H1 (cell line): ENCODE results near the gene COL26A1. TPM values are rescaled to one million over a fixed set of nuclear protein-coding genes. Genes with fewer than 3 reads are reported as not detected.
"Not testable (repeated sequence)": the region's sequence is repeated elsewhere in the genome, so short reads cannot be mapped to it uniquely, and the experiment has no call there.

Experiments
- CTCF ChIA-PET: fragments of 300-600 bp; sonication (Branson Sonifier 250); formaldehyde crosslinking; loops from one replicate; lab custom pipeline; 2021; ENCODE audit not compliant: partially characterized antibody; lab: Charles Lee
- POLR2A ChIA-PET: fragments of 300-600 bp; sonication (Branson Sonifier 250); formaldehyde crosslinking; loops from one replicate; lab custom pipeline; 2021; ENCODE audit warnings: inconsistent platforms; ENCODE audit not compliant: partially characterized antibody; lab: Charles Lee
- DNase-seq, 2 experiments: peaks; one replicate each; pipeline versions ENCODE4 v3.0.0 to v3.0.0-alpha.2; 2010 to 2022; ENCODE audit warnings: low spot score in 2 of 2, low read depth in 1 of 2, mixed read lengths in 1 of 2
- FAIRE-seq: peaks from 2 replicates; lab custom pipeline; 2011; peaks lifted over from hg19 to GRCh38; lab: Jason Lieb, UNC
- H2AFZ ChIP-seq: 2 replicates; pipeline ENCODE4 v1.8.1; 2012; ENCODE audit warnings: low read length, inconsistent platforms
- H2AK5ac ChIP-seq: 2 replicates; pipeline ENCODE4 v1.6.1; 2013; ENCODE audit warnings: low read depth, low read length
- H2BK120ac ChIP-seq: replicated peaks from 2 replicates; pipeline ENCODE3; 2013; ENCODE audit warnings: low read depth, low read length, inconsistent platforms
- H2BK12ac ChIP-seq: 2 replicates; pipeline ENCODE4 v1.6.1; 2013; ENCODE audit warnings: low read depth, low read length
- H2BK15ac ChIP-seq: 2 replicates; pipeline ENCODE4 v1.6.1; 2013; ENCODE audit warnings: low read length
- H2BK20ac ChIP-seq: 2 replicates; pipeline ENCODE4 v1.6.1; 2013; ENCODE audit warnings: low read length
- H2BK5ac ChIP-seq: 2 replicates; pipeline ENCODE4 v1.6.1; 2013; ENCODE audit warnings: low read depth, low read length
- H3K14ac ChIP-seq: 2 replicates; pipeline ENCODE4 v1.6.1; 2013; ENCODE audit warnings: inconsistent platforms; ENCODE audit not compliant: insufficient read length
- H3K18ac ChIP-seq: 2 replicates; pipeline ENCODE4 v1.6.1; 2013; ENCODE audit warnings: low read length; ENCODE audit errors: extremely low read depth
- H3K23ac ChIP-seq: 2 replicates; pipeline ENCODE4 v1.6.1; 2013; ENCODE audit warnings: inconsistent platforms; ENCODE audit not compliant: insufficient read length
- H3K23me2 ChIP-seq: 2 replicates; pipeline ENCODE4 v1.6.1; 2013; ENCODE audit warnings: low read depth, low read length
- H3K27ac ChIP-seq: 2 replicates; pipeline ENCODE4 v1.6.1; 2011; ENCODE audit warnings: low read depth, low read length, inconsistent platforms
- H3K27me3 ChIP-seq, 4 experiments: replicated peaks in 1 of 4; 1 replicate in 1 of 4; 2 replicates in 3 of 4; pipeline versions ENCODE4 v1.6.1 to v1.8.1; 2011 to 2013; ENCODE audit warnings: low read length in 3 of 4, mild to moderate bottlenecking in 3 of 4, inconsistent platforms in 2 of 4, mixed read lengths in 2 of 4, moderate library complexity in 1 of 4; ENCODE audit not compliant: control insufficient read depth in 3 of 4, insufficient read depth in 3 of 4; ENCODE audit errors: extremely low read depth in 1 of 4
- H3K36me3 ChIP-seq, 4 experiments: 2 replicates each; pipeline versions ENCODE4 v1.6.1 to v1.8.1; 2011 to 2013; ENCODE audit warnings: mild to moderate bottlenecking in 4 of 4, low read length in 3 of 4, moderate library complexity in 2 of 4, control low read depth in 1 of 4, inconsistent platforms in 1 of 4; ENCODE audit not compliant: insufficient read depth in 4 of 4, control insufficient read depth in 2 of 4
- H3K4ac ChIP-seq: replicated peaks from 2 replicates; pipeline ENCODE3; 2013; ENCODE audit warnings: low read length, low read depth, mixed read lengths, inconsistent platforms; ENCODE audit not compliant: insufficient read length
- H3K4me1 ChIP-seq, 4 experiments: replicated peaks in 1 of 4; 1 replicate in 1 of 4; 2 replicates in 3 of 4; pipeline versions ENCODE4 v1.6.1 to v1.8.1; 2011 to 2013; ENCODE audit warnings: low read length in 3 of 4, inconsistent platforms in 2 of 4, mixed read lengths in 1 of 4; ENCODE audit not compliant: insufficient read depth in 4 of 4, control insufficient read depth in 3 of 4
- H3K4me2 ChIP-seq, 2 experiments: 2 replicates each; pipeline versions ENCODE4 v1.6.1 to v1.8.1; 2011 to 2013; ENCODE audit warnings: low read depth in 2 of 2, low read length in 2 of 2, control low read depth in 1 of 2, inconsistent platforms in 1 of 2, mild to moderate bottlenecking in 1 of 2; ENCODE audit not compliant: insufficient read depth in 1 of 2
- H3K4me3 ChIP-seq, 4 experiments: fragments of 200-600, 300-600 bp in 1 of 4; sonication (generic), shearing (Covaris generic), sonication (Bioruptor Twin) in 1 of 4; 2 replicates each; pipeline versions ENCODE4 v1.5.1 to v1.8.1; 2011 to 2016; ENCODE audit warnings: low read length in 4 of 4, low read depth in 3 of 4, control low read depth in 2 of 4, inconsistent platforms in 2 of 4, mild to moderate bottlenecking in 2 of 4, mixed read lengths in 1 of 4, moderate library complexity in 1 of 4; ENCODE audit not compliant: insufficient read depth in 2 of 4; ENCODE audit errors: extremely low read depth in 1 of 4
- H3K56ac ChIP-seq: replicated peaks from 2 replicates; pipeline ENCODE3; 2013; ENCODE audit warnings: low read depth, mild to moderate bottlenecking, mixed read lengths, low read length, inconsistent platforms; ENCODE audit not compliant: insufficient read length
- H3K79me1 ChIP-seq: 2 replicates; pipeline ENCODE4 v1.6.1; 2013; ENCODE audit warnings: low read depth, low read length, control low read depth
- H3K79me2 ChIP-seq, 2 experiments: 2 replicates each; pipeline versions ENCODE4 v1.6.1 to v1.8.1; 2012 to 2013; ENCODE audit warnings: low read length in 2 of 2, mild to moderate bottlenecking in 2 of 2, inconsistent platforms in 1 of 2; ENCODE audit not compliant: insufficient read depth in 2 of 2, control insufficient read depth in 1 of 2
- H3K9ac ChIP-seq, 4 experiments: replicated peaks in 1 of 4; 1 replicate in 1 of 4; 2 replicates in 3 of 4; pipeline versions ENCODE4 v1.6.1 to v1.8.1; 2011 to 2013; ENCODE audit warnings: low read depth in 3 of 4, low read length in 3 of 4, control low read depth in 2 of 4, mild to moderate bottlenecking in 2 of 4, moderate library complexity in 2 of 4, inconsistent platforms in 1 of 4; ENCODE audit errors: extremely low read depth in 1 of 4
- H3K9me3 ChIP-seq, 2 experiments: 2 replicates each; pipeline versions ENCODE4 v1.6.1 to v1.8.1; 2012 to 2013; ENCODE audit warnings: mild to moderate bottlenecking in 2 of 2, moderate library complexity in 2 of 2, control low read depth in 1 of 2, inconsistent platforms in 1 of 2, low read depth in 1 of 2, low read length in 1 of 2, mixed read lengths in 1 of 2; ENCODE audit not compliant: insufficient read depth in 2 of 2
- H4K20me1 ChIP-seq, 2 experiments: replicated peaks in 1 of 2; 2 replicates each; pipeline versions ENCODE3 to v1.8.1; 2011 to 2013; ENCODE audit warnings: inconsistent platforms in 2 of 2, low read length in 2 of 2, mild to moderate bottlenecking in 1 of 2; ENCODE audit not compliant: insufficient read depth in 2 of 2, control insufficient read depth in 1 of 2
- H4K5ac ChIP-seq: 2 replicates; pipeline ENCODE4 v1.6.1; 2013; ENCODE audit warnings: low read length, low read depth, mixed read lengths, inconsistent platforms; ENCODE audit not compliant: insufficient read length
- H4K8ac ChIP-seq: 2 replicates; pipeline ENCODE4 v1.8.0; 2013; ENCODE audit warnings: mild to moderate bottlenecking, moderate library complexity, low read length, inconsistent platforms; ENCODE audit not compliant: insufficient read depth; ENCODE audit errors: extremely low read depth
- H4K91ac ChIP-seq: replicated peaks from 2 replicates; pipeline ENCODE3; 2013; ENCODE audit warnings: low read length, mixed read lengths, inconsistent platforms; ENCODE audit not compliant: insufficient read length
- CEBPB ChIP-seq: IDR thresholded peaks from 2 replicates; pipeline ENCODE4 v1.6.1; 2012; ENCODE audit warnings: low read depth, low read length
- SIN3A ChIP-seq, 2 experiments: IDR thresholded peaks in 1 of 2; conservative IDR thresholded peaks in 1 of 2; 2 replicates each; pipeline ENCODE4 v1.6.1; 2011 to 2012; ENCODE audit warnings: low read length in 2 of 2, improper control_type of control experiment in 1 of 2, low read depth in 1 of 2, mild to moderate bottlenecking in 1 of 2
- SRF ChIP-seq: IDR thresholded peaks from 2 replicates; pipeline ENCODE4 v1.6.1; 2011; ENCODE audit warnings: mild to moderate bottlenecking, low read depth, low read length, moderate library complexity
- ZNF274 ChIP-seq: IDR thresholded peaks from 2 replicates; pipeline ENCODE4 v1.7.0; 2012; ENCODE audit warnings: low read length, borderline replicate concordance; ENCODE audit errors: extremely low read depth
- WGBS, 2 experiments: shearing (Covaris generic) in 1 of 2; methylation state at CpG; one replicate each; pipeline versions ENCODE4 v1.1.6 to v1.1.7; 2013 to 2015; ENCODE audit warnings: low lambda C conversion rate in 2 of 2, mixed read lengths in 2 of 2, inconsistent platforms in 1 of 2, low coverage in 1 of 2, missing lambda C conversion rate in 1 of 2; ENCODE audit not compliant: insufficient replicate concordance in 2 of 2, insufficient coverage in 1 of 2, insufficient read length in 1 of 2; ENCODE audit errors: extremely low coverage in 1 of 2, missing lambda C conversion rate in 1 of 2; 5-methylcytosine and 5-hydroxymethylcytosine counted together
- polyA plus RNA-seq, 7 experiments: library from polyadenylated mRNA; depleted of rRNA in 3 of 7; stranded (reverse) in 5 of 7; unstranded in 2 of 7; fragments of >200 nt in 5 of 7; fragments of 200-250 nt in 2 of 7; gene quantifications; 1 replicate in 5 of 7; 2 replicates in 1 of 7; 4 replicates in 1 of 7; pipeline versions ENCODE4 v1.2.1 to v1.2.3, GENCODE V29; 2011 to 2013; ENCODE audit warnings: missing spikeins in 2 of 7, mixed read lengths in 2 of 7
- total RNA-seq: library from RNA; stranded (reverse); fragmentation: NEBNext Ultra II Directional; extraction: Animal tissue kit (Norgen Biotek cat#: 25700); gene quantifications from 2 replicates; pipeline ENCODE4 v1.2.1, GENCODE V29; 2021
- TF ChIP-seq, protein P1 (sequence below), 3 experiments: IDR thresholded peaks; 1 replicate in 2 of 3; 2 replicates in 1 of 3; pipeline versions ENCODE4 v1.5.1 to v1.6.1; 2011; ENCODE audit warnings: low read length in 3 of 3, mild to moderate bottlenecking in 3 of 3, inconsistent platforms in 2 of 3, low read depth in 1 of 3, moderate library complexity in 1 of 3; ENCODE audit not compliant: insufficient read depth in 1 of 3; ENCODE audit errors: control extremely low read depth in 1 of 3

COL26A1 gene
- total and polyA plus RNA-seq, 2 of the 8 experiments (the other 6 are each of a cell fraction or from before 2014, with no cell fraction given): 51.1 to 68.8 TPM

GRCh38 chr7:101488826-101489572 lies 126.3 kb downstream of the COL26A1 start (continued):
- TF ChIP-seq SRF: no peak
- no peak for TF ChIP-seq CEBPB
- TF ChIP-seq, protein P1, sequence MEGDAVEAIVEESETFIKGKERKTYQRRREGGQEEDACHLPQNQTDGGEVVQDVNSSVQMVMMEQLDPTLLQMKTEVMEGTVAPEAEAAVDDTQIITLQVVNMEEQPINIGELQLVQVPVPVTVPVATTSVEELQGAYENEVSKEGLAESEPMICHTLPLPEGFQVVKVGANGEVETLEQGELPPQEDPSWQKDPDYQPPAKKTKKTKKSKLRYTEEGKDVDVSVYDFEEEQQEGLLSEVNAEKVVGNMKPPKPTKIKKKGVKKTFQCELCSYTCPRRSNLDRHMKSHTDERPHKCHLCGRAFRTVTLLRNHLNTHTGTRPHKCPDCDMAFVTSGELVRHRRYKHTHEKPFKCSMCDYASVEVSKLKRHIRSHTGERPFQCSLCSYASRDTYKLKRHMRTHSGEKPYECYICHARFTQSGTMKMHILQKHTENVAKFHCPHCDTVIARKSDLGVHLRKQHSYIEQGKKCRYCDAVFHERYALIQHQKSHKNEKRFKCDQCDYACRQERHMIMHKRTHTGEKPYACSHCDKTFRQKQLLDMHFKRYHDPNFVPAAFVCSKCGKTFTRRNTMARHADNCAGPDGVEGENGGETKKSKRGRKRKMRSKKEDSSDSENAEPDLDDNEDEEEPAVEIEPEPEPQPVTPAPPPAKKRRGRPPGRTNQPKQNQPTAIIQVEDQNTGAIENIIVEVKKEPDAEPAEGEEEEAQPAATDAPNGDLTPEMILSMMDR (IDR thresholded peaks at IDR 0.05; ENCODE audit: control extremely low read depth in 1 of 3, insufficient read depth in 1 of 3, low read depth in 1 of 3, low read length in 3 of 3): no peak
- no peak for TF ChIP-seq SIN3A (conservative IDR thresholded peaks at IDR 0.05 in 1 of 2, IDR thresholded peaks at IDR 0.05 in 1 of 2; ENCODE audit: low read depth in 1 of 2, low read length in 2 of 2)
- TF ChIP-seq ZNF274: no peak
- TF ChIP-seq, all 59 proteins: peak for 0

DNA sequence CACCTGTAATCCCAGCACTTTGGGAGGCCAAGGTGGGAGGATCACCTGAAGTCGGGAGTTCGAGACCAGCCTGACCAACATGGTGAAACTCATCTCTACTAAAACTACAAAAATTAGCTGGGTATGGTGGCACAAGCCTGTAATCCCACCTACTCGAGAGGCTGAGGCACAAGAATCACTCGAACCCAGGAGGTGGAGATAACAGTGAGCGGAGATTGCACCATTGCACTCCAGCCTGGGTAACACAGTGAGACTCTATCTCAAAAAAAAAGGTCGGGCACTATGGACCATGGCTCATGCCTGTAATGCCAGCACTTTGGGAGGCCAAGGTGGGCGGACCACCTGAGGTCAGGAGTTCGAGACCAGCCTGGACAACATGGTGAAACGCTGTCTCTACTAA lies 127.8 kb downstream of the COL26A1 start:
- H3K27ac ChIP-seq, H2BK15ac ChIP-seq, H2BK120ac ChIP-seq, H4K8ac ChIP-seq, H3K4me3 ChIP-seq, POLR2A ChIA-PET, H4K91ac ChIP-seq, H3K23me2 ChIP-seq, H2BK12ac ChIP-seq, H4K20me1 ChIP-seq, H3K9me3 ChIP-seq, FAIRE-seq, H3K9ac ChIP-seq, H3K23ac ChIP-seq, H4K5ac ChIP-seq, H2AFZ ChIP-seq, H3K14ac ChIP-seq, H3K4me2 ChIP-seq, H2BK20ac ChIP-seq, DNase-seq, H2AK5ac ChIP-seq, H3K18ac ChIP-seq, H3K4ac ChIP-seq, H3K79me1 ChIP-seq, H3K79me2 ChIP-seq, H3K36me3 ChIP-seq, H3K56ac ChIP-seq, H3K27me3 ChIP-seq, H2BK5ac ChIP-seq: not testable (repeated sequence)
- CTCF ChIA-PET: interaction anchor here (0.7 to 3.2 kb wide), 5 partner anchors 10 to 175 kb away, joined by 3 to 16 read pairs (median 4); no protein-coding TSS in a partner anchor
- H3K4me1 ChIP-seq: peaks cover 13 to 27% (median 22%) of the 10 kb centered on the region in 4 experiments
- 83% methylated on average over 8 of the region's 9 CpGs; no CpG with 5 or more reads in 1 of the 2 experiments for WGBS, 2 experiments
